ENCODE results near the gene MBNL2. TPM values are rescaled to one million over a fixed set of nuclear protein-coding genes. Genes with fewer than 3 reads are reported as not detected.

MBNL2 gene
- total and polyA plus RNA-seq, 2 of the 13 experiments (the other 11 are each of a cell fraction or from before 2014, with no cell fraction given): 30.8 to 59.0 TPM

DNA sequence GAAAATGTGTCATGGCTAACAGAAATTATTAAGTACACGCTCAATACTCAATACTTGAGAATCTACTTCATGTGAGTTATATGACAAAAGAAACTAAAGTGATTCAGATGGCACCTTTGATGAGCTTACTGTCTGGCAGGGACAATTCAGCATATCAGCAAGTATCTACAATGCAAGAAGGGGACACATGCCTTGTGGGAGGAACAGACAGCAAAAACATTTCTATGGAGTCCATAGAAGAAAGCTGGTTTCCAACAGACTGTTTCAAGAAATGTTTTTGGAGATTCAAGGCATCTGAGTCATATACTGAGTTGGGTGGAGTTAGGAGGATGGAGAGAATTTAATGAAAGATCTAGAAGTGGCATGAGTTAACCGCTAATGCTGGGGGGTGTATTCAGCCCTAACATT lies 54.7 kb downstream of the MBNL2 start:
- H3K36me3 ChIP-seq (replicated peaks in 1 of 2; ENCODE audit: control insufficient read depth in 1 of 2, insufficient read depth in 2 of 2, low read length in 2 of 2): peaks cover 9 to 41% of the 10 kb centered on the region in 2 experiments
- peak overlapping the region in 1 of 3 experiments; percentile 14; a peak in 2 of 6 replicates for H3K4me3 ChIP-seq (replicated peaks in 1 of 3; ENCODE audit: insufficient read depth in 1 of 3, low read depth in 2 of 3, low read length in 3 of 3)
- POLR2A ChIA-PET: interaction anchor here (0.9 to 1.6 kb wide), 3 partner anchors 17 to 54 kb away, joined by 3 to 12 read pairs (median 5); partner anchors contain the start of gene MBNL2
- H3K9me3 ChIP-seq (ENCODE audit: low read length): no peaks in the 10 kb centered on the region
- H3K4me1 ChIP-seq (ENCODE audit: insufficient read depth, low read length): peaks cover 99% of the 10 kb centered on the region
- FAIRE-seq (no peak), DNase-seq (ENCODE audit: low spot score) (no peak), ATAC-seq (no peak)
- WGBS (ENCODE audit: low lambda C conversion rate): 97% methylated on average over 2 of the region's 2 CpGs
- H3K9ac ChIP-seq (ENCODE audit: insufficient read depth, low read depth, low read length): peak overlapping the region; percentile 41; the same call in 1 of the 2 replicates
- in situ Hi-C loops (cut with HindIII; ENCODE audit: extremely low pct_ligation_motif_present, low pct_unique_long_range_greater_than_20kb) (no loop called here), intact Hi-C loops (cut with micrococcal nuclease; ENCODE audit: unreplicated experiment) (no loop called here)
- no peaks in the 10 kb centered on the region for H3K27me3 ChIP-seq (ENCODE audit: control insufficient read depth in 1 of 2, insufficient read depth in 2 of 2, low read length in 2 of 2)
- peak overlapping the region; percentile 54 for H3K4me2 ChIP-seq (ENCODE audit: low read depth, low read length)
- peaks cover 78% of the 10 kb centered on the region for H3K79me2 ChIP-seq (ENCODE audit: insufficient read depth, low read length)
- H2AFZ ChIP-seq (ENCODE audit: low read length): no peak overlapping the region
- TF ChIP-seq, protein P1, sequence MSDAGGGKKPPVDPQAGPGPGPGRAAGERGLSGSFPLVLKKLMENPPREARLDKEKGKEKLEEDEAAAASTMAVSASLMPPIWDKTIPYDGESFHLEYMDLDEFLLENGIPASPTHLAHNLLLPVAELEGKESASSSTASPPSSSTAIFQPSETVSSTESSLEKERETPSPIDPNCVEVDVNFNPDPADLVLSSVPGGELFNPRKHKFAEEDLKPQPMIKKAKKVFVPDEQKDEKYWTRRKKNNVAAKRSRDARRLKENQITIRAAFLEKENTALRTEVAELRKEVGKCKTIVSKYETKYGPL (CRISPR knock-in tag; IDR thresholded peaks at IDR 0.05): no peak
- peak; percentile 51 for TF ChIP-seq RBM22 (optimal IDR thresholded peaks at IDR 0.05; ENCODE audit: low read length)
- no TSS peak for BruUV-seq (replicated peaks)
- H3K27ac ChIP-seq (ENCODE audit: extremely low read length, insufficient read depth, low read length): peak overlapping the region; percentile 86
- no peaks in the 10 kb centered on the region; the same call in 1 of the 2 replicates for H4K20me1 ChIP-seq (ENCODE audit: insufficient read depth, low read length)
- CTCF ChIA-PET (ENCODE audit: low intra/inter-chr PET ratio, low total read pairs): no interaction called here

DNA sequence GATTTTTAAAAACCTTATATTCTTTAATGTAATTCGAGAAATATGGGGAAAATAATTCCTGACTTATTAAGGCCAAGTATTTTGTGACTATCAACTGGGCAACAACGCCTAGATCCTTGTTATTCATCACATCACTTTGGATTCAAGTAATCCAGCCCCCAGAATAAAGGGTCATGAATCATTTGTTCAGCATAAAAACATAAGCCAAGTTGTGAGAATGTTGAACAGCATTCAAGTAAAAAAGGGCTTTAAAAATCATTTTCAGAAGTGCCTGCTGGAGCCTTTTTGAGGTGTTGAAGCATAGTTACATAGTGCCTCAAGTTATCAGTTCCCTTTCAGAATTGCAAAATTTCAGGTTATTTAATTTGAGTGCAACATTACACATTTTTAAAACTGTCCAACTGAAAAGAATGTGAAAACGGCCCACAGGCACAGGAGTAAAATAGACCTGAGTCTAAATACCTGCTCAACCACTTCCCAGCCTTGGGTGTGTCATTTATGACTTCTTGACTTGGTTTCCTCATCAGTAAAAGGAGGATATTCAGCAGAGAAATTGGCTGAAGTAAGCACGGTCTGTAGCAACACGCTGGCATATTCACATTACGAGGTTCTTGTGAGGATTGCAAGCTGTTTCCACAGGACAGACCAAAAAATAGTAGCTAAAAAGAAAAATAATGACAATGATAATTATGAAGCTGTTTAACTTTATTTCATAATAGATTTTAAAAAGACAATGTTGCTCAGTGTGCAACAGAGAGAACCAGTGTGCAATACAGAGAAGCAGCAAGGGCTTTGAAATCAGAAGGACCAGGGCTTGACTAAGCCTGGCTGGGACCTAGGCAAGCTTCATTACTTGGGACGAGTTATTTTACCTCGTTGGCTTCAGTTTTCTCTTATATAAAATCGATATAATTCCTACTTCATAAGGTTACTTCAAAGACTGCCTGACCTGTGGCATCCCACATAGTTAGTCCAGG lies 56.6 kb downstream of the MBNL2 start:
- Histone ChIP-seq H3K27ac (ENCODE audit: extremely low read length, insufficient read depth, low read length) (peak overlapping the region; percentile 28), H3K9me3 (ENCODE audit: low read length) (no peaks in the 10 kb centered on the region), H3K4me2 (ENCODE audit: low read depth, low read length) (peak overlapping the region; percentile 18; the same call in 1 of the 2 replicates), H3K27me3 (ENCODE audit: control insufficient read depth in 1 of 2, insufficient read depth in 2 of 2, low read length in 2 of 2) (no peaks in the 10 kb centered on the region), H2AFZ (ENCODE audit: low read length) (no peak overlapping the region), H3K79me2 (ENCODE audit: insufficient read depth, low read length) (peaks cover 81% of the 10 kb centered on the region), H4K20me1 (ENCODE audit: insufficient read depth, low read length) (peaks cover 12% of the 10 kb centered on the region; the same call in 1 of the 2 replicates), H3K4me1 (ENCODE audit: insufficient read depth, low read length) (peaks cover 97% of the 10 kb centered on the region), H3K9ac (ENCODE audit: insufficient read depth, low read depth, low read length) (no peak overlapping the region), H3K36me3 (replicated peaks in 1 of 2; ENCODE audit: control insufficient read depth in 1 of 2, insufficient read depth in 2 of 2, low read length in 2 of 2) (peaks cover 15 to 52% of the 10 kb centered on the region in 2 experiments), H3K4me3 (replicated peaks in 1 of 3; ENCODE audit: insufficient read depth in 1 of 3, low read depth in 2 of 3, low read length in 3 of 3) (no peak overlapping the region)
- TF ChIP-seq ZNF367 (CRISPR knock-in tag; IDR thresholded peaks at IDR 0.05; ENCODE audit: borderline replicate concordance): no peak
- TF ChIP-seq RBM22 (optimal IDR thresholded peaks at IDR 0.05; ENCODE audit: low read length): no peak
- TF ChIP-seq, protein P2, sequence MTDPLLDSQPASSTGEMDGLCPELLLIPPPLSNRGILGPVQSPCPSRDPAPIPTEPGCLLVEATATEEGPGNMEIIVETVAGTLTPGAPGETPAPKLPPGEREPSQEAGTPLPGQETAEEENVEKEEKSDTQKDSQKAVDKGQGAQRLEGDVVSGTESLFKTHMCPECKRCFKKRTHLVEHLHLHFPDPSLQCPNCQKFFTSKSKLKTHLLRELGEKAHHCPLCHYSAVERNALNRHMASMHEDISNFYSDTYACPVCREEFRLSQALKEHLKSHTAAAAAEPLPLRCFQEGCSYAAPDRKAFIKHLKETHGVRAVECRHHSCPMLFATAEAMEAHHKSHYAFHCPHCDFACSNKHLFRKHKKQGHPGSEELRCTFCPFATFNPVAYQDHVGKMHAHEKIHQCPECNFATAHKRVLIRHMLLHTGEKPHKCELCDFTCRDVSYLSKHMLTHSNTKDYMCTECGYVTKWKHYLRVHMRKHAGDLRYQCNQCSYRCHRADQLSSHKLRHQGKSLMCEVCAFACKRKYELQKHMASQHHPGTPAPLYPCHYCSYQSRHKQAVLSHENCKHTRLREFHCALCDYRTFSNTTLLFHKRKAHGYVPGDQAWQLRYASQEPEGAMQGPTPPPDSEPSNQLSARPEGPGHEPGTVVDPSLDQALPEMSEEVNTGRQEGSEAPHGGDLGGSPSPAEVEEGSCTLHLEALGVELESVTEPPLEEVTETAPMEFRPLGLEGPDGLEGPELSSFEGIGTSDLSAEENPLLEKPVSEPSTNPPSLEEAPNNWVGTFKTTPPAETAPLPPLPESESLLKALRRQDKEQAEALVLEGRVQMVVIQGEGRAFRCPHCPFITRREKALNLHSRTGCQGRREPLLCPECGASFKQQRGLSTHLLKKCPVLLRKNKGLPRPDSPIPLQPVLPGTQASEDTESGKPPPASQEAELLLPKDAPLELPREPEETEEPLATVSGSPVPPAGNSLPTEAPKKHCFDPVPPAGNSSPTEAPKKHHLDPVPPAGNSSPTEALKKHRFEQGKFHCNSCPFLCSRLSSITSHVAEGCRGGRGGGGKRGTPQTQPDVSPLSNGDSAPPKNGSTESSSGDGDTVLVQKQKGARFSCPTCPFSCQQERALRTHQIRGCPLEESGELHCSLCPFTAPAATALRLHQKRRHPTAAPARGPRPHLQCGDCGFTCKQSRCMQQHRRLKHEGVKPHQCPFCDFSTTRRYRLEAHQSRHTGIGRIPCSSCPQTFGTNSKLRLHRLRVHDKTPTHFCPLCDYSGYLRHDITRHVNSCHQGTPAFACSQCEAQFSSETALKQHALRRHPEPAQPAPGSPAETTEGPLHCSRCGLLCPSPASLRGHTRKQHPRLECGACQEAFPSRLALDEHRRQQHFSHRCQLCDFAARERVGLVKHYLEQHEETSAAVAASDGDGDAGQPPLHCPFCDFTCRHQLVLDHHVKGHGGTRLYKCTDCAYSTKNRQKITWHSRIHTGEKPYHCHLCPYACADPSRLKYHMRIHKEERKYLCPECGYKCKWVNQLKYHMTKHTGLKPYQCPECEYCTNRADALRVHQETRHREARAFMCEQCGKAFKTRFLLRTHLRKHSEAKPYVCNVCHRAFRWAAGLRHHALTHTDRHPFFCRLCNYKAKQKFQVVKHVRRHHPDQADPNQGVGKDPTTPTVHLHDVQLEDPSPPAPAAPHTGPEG (CRISPR knock-in tag; IDR thresholded peaks at IDR 0.05): no peak
- TF ChIP-seq, protein P3, sequence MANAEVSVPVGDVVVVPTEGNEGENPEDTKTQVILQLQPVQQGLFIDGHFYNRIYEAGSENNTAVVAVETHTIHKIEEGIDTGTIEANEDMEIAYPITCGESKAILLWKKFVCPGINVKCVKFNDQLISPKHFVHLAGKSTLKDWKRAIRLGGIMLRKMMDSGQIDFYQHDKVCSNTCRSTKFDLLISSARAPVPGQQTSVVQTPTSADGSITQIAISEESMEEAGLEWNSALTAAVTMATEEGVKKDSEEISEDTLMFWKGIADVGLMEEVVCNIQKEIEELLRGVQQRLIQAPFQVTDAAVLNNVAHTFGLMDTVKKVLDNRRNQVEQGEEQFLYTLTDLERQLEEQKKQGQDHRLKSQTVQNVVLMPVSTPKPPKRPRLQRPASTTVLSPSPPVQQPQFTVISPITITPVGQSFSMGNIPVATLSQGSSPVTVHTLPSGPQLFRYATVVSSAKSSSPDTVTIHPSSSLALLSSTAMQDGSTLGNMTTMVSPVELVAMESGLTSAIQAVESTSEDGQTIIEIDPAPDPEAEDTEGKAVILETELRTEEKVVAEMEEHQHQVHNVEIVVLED (CRISPR knock-in tag; IDR thresholded peaks at IDR 0.05; ENCODE audit: borderline replicate concordance): no peak
- no peak for TF ChIP-seq NCOA2 (CRISPR knock-in tag; IDR thresholded peaks at IDR 0.05)
- no peak for TF ChIP-seq PAF1 (CRISPR knock-in tag; IDR thresholded peaks at IDR 0.05)
- BruUV-seq (replicated peaks): no TSS peak
- WGBS (ENCODE audit: low lambda C conversion rate): 83% methylated on average over 9 of the region's 9 CpGs
- FAIRE-seq: no peak
- in situ Hi-C loops (cut with HindIII; ENCODE audit: extremely low pct_ligation_motif_present, low pct_unique_long_range_greater_than_20kb): no loop called here
- ATAC-seq: no peak
- ChIA-PET POLR2A (interaction anchor here (1.6 kb wide), 1 partner anchor 19 kb away, joined by 5 read pairs; no protein-coding TSS in a partner anchor), CTCF (ENCODE audit: low intra/inter-chr PET ratio, low total read pairs) (no interaction called here)
- DNase-seq (ENCODE audit: low spot score): no peak
- intact Hi-C loops (cut with micrococcal nuclease; ENCODE audit: unreplicated experiment): no loop called here
